ENCODE results near the gene BRD4.

DNA sequence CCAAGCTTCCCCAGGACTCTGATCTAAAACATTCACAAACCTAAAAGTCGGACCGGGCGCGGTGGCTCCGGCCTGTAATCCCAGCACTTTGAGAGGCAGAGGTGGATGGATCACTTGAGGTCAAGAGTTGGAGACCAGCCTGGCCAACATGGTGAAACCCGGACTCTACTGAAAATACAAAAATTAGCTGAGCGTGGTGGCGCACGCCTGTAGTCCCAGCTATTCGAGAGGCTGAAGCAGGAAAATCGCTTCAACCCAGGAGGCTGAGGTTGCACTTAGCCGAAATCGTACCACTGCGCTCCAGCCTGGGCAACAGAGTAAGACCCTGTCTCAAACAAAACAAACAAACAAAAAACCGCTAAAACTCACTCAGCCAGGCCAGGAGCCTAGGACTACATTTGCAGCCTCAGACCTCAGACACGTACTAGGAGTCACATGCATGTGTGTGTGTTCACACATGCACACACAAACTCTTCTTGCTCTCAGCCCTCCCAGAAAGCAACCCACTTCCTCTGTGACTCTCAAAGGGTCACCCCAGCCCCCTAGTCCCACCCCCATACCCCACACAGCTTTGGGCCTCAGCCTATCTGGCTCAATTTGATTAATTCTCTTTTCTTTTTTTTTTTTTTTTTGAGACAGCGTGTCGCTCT is 130.8 kb downstream of the BRD4 start:
- TF ChIP-seq, protein P1, sequence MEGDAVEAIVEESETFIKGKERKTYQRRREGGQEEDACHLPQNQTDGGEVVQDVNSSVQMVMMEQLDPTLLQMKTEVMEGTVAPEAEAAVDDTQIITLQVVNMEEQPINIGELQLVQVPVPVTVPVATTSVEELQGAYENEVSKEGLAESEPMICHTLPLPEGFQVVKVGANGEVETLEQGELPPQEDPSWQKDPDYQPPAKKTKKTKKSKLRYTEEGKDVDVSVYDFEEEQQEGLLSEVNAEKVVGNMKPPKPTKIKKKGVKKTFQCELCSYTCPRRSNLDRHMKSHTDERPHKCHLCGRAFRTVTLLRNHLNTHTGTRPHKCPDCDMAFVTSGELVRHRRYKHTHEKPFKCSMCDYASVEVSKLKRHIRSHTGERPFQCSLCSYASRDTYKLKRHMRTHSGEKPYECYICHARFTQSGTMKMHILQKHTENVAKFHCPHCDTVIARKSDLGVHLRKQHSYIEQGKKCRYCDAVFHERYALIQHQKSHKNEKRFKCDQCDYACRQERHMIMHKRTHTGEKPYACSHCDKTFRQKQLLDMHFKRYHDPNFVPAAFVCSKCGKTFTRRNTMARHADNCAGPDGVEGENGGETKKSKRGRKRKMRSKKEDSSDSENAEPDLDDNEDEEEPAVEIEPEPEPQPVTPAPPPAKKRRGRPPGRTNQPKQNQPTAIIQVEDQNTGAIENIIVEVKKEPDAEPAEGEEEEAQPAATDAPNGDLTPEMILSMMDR (IDR thresholded peaks at IDR 0.05): no peak
- TF ChIP-seq POLR2A (IDR thresholded peaks at IDR 0.05): no peak
